ENCODE measurements around the gene FSIP2.
"Not testable (repeated sequence)": the region's sequence is repeated elsewhere in the genome, so short reads cannot be mapped to it uniquely, and the experiment has no call there.

The FSIP2 gene

DNA sequence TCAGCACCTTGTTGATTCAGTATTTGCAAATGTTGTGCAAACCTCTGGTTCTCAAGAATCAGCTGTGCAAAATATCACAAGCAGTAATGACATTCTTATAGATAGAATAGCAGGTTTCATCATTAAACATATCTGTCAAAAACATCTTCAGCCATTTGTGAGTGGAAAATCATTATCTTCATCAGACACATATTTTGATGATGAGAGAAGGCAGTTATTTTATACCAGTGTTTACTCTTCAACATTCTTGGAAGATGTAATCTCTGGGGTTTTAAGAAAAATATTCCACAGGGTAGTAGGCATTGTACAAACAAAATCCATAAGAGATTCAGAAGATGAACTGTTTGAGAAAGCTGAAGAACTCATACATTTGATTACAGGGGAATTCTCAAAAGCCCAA lies 64.3 kb downstream of the FSIP2 start:
- DNase-seq, result no peak

DNA sequence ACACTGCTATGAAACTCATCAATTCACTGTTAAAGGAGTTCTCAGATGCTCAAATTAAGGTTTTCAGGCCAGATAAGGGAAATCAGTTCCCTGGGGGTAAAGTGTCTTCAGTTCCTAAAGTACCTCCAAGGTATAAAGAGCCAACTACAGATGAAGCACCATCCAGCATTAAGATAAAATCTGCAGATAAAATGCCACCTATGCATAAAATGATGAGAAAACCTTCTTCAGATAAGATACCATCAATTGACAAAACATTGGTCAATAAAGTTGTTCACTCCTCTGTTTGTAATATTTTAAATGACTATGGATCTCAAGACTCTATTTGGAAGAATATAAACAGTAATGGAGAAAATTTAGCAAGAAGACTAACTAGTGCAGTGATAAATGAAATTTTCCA lies 68.2 kb downstream of the FSIP2 start:
- DNase-seq, result no peak

DNA sequence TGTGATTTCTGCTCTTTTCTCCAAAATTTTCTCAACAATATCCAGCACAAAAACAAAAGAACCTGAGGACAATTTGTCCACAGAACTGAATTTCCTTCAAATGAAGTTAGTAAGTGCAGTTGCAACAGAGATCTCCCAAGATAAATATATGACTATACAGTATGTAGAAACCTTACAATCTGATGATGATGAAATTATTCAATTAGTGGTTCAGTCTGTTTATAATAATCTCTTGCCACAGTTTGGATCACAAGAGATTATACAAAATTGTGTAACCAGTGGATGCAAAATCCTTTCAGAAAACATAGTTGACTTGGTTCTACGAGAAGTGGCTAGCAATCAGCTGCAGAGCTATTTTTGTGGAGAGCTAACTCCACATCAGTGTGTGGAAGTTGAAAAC lies 68.7 kb downstream of the FSIP2 start:
- no peak for DNase-seq

DNA sequence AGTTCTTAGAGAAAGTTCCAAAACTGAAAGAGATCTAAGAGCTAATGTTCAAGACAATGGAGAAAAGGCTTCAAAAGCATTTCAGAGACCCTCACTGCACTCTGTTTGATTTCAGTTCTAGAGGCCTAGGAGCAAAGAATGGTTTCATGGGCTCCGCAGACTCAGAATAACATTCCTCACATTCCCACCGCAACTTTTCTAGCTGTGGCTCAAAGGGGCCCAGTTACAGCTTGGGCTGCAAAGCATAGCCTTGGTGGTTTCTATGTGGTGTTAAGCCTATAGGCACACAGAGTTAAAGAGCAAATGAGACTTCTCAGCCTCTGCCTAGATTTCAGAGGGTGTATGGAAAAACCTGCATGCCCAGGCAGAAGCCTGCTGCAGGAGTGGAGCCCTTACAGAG lies 73.0 kb downstream of the FSIP2 start:
- no peak for DNase-seq

DNA sequence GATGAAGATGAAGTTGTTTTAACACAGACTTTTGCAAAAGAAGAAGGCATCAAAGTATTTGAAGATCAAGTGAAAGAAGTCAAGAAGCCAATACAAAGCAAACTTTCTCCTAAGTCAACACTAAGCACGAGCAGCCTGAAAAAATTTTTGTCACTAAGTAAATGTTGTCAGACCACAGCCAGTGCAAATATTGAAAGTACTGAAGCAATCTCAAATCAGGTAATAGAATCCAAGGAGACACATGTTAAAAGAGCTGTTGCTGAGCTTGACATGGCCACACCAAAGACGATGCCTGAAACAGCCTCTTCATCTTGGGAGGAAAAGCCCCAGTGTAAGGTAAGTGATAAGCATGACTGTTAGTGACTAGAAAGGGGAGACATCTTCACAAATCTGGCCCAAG lies 75.1 kb downstream of the FSIP2 start:
- DNase-seq, result no peak

DNA sequence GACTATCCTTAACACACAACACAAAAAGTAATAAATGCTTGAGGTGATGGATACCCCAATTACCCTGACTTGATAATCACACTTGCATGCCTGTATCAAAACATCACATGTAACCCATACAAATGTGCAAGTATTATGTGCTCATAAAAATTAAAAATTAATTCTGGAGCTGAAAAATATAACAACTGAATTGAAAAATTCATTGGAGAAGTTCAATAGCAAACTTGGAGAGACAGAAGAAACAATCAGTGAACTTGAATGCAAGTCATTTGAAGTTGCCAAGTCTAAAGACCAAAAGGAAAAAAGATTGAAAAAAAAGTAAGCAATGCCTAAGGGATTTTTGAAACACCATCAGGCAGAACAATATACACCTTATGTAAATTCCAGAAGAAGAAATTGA lies 79.4 kb downstream of the FSIP2 start:
- no peak for DNase-seq

DNA sequence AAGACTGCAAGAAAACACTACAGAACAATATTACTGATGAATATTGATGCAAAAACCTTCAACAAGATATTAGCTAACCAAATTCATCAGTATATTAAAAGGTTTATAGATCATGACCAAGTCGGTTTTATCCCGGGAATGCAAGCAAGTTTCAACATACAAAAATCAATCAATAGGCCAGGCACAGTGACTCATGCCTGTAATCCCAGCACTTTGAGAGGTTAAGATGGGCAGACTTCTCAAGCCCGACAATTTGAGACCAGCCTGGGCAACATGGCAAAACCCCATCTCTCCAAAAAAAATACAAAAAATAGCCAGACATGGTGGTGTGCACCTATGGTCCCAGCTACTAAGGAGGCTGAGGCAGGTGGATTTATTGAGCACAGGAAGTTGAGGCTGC lies 82.9 kb downstream of the FSIP2 start:
- DNase-seq, result no peak

DNA sequence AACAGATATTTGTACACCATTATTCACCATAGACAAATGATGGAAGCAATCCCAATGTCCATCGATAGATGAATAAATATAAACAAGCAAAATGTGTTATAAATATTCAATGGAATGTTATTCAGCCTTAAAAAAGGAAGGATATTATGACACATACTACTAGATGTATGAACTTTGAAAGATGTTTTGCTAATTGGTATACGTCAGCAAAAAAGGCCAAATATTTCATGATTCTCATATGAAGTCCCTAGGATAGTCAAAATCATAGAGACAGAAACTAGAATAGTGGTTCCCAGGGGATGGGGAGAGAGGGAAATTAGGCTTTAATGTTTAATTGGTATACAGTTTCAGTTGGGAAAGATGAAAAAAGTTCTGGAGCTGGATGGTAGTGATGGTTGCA lies 85.2 kb downstream of the FSIP2 start:
- no peak for DNase-seq

DNA sequence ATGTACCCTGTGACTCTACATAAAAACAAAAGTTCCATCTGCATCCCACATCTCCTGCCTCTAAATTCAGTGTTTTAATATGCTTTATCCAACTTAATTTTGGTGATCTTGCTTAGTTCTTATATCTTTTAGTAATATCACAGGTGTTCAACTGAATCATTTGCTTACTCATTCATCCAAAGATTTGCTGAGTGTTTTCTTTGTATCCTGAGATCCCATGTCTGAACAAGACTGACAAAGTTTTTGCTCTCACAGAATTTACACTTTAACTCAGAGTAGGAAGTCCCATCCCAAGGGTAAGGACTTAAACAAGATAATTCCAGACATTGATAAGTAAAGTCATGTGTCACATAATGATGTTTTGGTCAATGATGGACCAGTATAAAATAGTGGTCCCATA lies 87.0 kb downstream of the FSIP2 start:
- DNase-seq, result no peak

DNA sequence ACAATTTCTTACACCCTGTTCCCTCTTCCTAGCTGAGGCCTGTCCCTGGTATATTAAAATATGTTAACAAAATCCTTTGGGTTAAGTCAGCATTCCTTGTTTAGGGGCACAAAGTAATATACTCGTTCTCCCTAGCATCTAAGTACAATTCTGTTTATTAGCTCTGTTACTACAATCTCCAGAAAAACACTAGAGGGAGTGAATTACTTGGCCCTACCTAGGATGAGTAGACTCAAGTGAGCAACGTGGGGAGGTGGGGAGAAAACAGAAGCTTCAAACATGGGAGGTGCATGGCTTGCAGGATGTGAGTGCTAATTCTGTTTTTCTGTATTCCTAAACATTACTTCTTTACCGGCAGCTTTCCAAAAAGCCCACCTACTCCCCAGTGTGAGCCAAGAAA lies 89.7 kb downstream of the FSIP2 start:
- no peak for DNase-seq

DNA sequence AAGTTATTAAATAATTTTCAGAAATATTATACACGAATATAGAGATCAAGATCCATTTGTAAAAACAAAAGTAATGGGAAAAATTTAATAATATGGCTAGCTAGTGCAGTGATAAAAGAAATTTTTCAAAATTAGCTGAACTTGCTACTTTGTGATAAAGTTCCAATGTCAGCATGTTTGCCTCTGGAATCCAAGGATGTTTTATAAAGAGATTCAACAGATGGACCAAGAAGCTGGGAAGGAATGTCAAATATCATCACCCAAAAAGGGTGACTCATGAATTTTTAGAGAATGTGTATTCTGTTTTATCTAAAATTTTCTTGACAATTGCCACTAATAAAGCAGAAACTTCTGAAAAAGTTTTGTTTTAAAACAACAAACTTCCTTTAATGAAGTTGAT lies 95.3 kb downstream of the FSIP2 start:
- DNase-seq, result no peak

DNA sequence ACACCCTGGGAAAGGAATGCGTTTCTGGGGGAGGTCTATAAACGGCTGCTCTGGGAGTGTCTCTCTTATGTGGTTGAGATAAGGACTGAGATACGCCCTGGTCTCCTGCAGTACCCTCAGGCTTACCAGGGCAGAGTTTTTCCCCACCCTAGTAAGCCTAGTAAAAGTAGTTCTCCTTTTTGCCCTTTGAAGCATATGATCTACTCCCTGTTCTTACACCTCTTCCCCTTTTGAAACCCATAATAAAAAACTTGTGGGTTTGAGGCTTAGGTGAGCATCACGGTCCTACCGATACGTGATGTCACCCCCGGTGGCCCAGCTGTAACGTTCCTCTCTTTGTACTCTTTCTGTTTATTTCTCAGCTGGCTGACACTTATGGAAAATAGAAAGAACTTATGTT lies 97.4 kb downstream of the FSIP2 start:
- no peak for DNase-seq

DNA sequence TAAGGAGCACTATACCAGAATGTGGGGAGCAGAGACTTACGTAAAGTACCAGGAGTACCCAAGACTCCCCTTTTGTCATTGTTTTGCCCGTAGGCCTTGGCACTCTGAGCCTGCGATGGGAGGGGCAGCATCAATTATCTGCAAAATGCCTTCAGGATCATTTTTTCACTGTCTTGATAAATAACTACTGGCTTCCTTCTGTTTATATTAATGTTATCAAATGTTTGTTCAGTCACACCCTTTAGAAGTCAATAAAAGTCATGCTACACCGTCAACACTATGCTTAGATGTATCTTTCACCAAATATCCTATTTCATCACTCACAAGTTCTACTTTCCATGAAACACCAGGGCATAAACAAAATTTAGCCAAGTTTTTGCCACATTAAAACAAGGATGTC lies 116.3 kb downstream of the FSIP2 start:
- DNase-seq, result no peak

DNA sequence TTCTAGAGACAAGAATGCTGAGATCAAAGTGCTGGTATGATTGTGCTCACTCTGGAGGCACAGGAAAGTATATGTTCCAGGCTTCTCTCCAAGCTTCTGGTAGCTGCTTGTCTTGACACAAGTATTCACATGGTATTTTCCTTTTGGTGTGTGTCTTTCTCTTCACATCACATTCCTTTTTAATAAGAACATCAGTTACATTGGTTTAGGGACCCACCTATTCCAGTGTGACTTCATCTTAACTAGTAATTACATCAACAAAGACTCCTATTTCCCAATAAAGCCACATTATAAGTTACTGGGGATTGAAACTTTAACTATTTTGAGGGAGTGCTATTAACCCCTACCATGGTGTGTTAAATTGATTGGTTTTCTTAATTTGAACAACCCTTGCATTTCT lies 119.1 kb downstream of the FSIP2 start:
- DNase-seq, result no peak

DNA sequence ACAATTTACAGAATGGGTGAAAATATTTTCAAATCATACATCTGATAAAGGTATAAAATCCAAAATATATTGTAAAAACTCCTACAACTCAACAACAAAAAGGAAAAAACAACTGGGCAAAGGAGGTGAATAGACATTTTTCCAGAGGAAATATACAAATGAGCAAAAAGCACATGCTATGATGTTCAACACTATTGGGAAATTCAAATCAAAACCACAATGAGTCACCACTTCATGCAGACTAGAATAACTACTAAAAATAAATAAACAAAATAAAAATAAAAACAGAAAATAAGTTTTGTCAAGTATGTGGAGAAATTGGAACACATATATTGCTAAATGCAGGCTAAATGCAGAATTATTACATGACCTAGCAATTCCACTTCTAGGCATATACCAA lies 120.9 kb downstream of the FSIP2 start:
- DNase-seq, result no peak

DNA sequence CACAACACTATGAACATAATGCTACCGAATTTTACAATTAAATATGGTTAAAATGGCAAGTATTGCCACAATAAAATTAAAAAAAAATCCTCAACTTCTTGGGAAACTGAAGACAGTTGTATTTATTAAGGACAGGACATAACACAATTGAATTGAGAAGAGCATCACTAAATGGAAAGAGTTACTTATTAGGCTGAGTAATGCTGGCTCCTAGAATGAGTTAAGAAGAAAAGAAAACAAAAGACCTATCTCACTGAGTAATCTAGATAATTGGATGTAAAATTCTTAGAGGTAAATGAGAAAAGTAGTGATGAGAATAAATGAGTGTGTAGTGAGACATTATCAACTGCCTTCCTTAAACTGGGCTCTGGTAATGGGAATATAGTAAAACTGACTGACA lies 121.7 kb downstream of the FSIP2 start:
- no peak for DNase-seq

DNA sequence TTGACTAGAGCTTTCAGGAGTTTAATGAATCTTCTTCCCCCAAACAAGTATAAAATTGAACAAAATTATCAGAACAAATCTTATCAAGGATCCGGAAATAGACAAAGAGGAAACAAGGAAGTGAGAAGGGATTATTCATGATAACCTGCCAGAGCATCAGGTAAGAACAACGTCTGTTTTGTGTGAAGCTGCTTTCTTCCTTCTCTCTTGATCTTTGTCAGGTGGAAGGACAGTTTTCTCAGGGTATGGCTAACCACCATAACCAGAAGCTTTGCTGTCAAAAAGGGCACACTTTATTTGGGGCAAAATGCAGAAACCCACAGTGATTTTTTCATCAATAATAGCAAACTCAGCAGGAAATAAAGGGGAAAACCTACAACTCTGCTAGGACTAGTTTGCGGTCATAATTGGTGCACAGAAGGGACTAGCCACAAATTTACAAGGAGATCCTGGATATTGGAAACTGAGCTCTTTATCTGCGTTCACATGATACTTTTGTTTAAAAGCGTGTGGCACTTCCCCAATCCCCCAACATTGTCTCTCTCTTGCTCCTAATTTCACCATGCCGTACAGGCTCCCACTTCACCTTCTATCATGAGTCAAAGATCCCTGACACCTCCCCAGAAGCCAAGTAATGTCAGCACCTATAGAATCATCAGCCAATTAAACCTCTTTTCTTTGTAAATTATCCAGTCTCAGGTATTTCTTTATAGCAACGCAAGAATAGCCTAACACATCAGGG lies 124.2 kb downstream of the FSIP2 start:
- DNase-seq, result no peak

DNA sequence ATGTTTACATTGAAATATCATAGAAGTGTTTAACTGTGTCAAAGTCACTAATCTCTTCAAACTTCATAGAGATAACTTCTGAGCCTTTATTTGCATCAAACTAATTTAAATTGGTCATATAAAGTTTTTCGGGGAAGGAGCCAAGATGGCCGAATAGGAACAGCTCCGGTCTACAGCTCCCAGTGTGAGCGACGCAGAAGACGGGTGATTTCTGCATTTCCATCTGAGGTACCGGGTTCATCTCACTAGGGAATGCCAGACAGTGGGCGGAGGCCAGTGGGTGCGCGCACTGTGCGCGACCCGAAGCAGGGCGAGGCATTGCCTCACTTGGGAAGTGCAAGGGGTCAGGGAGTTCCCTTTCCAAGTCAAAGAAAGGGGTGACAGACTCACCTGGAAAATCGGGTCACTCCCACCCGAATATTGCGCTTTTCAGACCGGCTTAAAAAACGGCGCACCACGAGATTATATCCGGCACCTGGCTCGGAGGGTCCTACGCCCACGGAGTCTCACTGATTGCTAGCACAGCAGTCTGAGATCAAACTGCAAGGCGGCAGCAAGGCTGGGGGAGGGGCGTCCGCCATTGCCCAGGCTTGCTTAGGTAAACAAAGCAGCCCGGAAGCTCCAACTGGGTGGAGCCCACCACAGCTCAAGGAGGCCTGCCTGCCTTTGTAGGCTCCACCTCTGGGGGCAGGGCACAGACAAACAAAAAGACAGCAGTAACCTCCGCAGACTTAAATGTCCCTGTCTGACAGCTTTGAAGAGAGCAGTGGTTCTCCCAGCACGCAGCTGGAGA lies 126.1 kb downstream of the FSIP2 start:
- not testable (repeated sequence) for DNase-seq

DNA sequence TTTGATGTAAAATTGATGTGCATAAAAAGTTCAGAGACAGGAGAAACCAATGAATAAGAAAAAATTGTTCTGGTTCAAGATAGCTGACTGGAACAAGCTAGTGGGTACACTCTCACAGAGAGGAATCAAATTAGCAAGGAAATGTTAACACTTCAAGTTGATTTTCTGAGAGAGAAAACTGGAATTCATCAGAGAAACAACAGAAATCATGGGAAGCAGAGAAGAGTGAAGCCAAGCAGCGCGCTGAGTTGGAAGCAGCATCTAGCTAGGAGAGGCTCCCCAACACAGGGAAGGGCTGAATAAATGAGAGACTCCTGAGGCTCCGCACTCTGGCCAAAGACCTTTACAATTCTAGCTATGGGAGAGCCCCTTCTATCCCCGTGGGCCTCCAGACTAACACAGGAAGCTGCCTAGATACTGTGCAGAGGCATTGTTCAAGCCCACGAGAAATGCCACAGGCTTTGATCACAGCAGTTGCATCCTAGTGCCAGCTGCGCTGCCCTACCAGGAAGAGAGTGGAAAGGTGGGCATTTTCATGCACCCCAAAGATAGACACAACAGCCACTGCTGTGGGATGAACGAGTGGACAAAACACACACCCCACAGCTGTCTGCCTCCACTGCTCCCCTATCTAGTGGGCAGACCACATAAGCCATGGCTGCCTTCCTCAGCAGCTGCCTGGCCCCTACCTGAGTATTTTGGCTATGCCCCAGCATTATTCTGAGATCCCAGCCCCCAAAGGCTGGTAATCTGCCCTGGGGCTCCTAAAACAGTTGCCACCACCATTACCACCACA lies 136.7 kb downstream of the FSIP2 start:
- no peak for DNase-seq

DNA sequence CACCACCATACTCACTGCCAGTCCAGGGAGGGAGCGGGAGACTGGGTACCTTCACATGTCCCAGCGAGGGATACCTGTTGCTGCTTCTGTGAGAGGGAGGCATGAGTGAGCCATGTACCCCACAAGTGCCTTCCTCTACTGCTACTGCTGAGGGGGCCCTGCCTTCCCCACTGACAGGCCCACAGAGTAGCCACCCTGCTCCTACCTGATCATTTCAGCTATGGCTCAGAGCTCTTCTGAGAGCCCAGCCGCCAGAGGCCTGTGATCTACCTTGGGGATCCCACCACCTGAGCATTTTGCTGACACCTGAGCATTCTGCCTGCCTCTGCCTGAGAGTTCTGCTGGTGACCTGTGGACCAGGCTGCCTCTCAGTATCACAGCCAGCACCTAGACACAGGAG lies 137.6 kb downstream of the FSIP2 start:
- no peak for DNase-seq

DNA sequence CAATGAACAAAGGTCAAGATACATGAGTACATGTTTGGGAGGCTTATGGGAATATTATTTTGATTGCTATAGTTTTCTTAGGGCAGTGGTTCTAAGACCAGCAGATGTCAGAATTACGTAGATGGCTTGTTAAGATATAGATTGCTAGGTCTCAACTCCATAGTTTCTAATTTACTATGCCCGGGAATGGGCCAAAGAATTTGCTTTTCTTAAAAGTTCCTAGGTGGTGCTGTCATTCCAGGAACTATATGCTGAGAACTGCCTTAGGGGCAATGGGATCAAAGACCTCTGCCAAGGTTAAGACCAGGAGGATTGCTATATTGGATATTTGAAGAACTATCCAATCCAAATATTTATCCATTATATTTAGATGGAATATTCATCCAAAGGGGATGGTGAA lies 141.8 kb downstream of the FSIP2 start:
- DNase-seq, result no peak

Measured in CD4-positive, alpha-beta T cell treated with Interferon gamma for 1 hour (primary cell).